ENCODE data around the gene CCNF. TPM values are rescaled to one million over a fixed set of nuclear protein-coding genes. Genes with fewer than 3 reads are reported as not detected.
"Not testable (repeated sequence)": the region's sequence is repeated elsewhere in the genome, so short reads cannot be mapped to it uniquely, and the experiment has no call there.

CCNF gene
- total RNA-seq, 2 experiments from 2014 or later: 0.81 to 1.3 TPM

DNA sequence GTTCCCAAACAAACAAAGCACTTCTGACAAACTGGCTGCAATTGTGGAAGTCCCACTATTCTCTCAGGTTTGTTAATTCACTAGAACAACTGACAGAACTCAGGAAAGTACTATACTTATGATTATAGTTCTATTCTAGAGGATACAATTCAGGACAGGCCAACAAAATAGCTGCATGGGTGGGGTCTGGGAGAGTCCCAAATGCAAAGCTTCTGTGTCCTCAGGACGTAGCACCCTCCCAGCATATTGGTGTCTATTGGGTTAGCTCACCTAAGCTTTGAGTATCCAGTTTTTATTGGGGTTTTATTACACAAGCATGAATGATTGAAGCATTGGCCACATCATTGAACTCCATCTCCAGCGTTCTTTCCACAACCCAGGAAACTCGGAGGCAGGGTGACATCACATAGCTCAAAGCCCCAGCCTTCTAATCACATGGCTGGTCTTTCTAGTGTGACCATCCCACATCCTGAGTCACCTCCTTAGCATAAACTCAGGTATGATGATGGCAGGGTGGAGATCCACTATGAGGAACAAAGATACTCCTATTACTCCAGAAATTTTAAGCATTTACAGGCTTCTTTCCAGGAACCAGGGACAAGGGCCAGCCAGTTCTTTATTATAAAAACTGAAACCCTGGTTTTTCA, 43.9 kb upstream of the CCNF start:
- CTCF ChIA-PET: no interaction called here
- TF ChIP-seq, protein P1, sequence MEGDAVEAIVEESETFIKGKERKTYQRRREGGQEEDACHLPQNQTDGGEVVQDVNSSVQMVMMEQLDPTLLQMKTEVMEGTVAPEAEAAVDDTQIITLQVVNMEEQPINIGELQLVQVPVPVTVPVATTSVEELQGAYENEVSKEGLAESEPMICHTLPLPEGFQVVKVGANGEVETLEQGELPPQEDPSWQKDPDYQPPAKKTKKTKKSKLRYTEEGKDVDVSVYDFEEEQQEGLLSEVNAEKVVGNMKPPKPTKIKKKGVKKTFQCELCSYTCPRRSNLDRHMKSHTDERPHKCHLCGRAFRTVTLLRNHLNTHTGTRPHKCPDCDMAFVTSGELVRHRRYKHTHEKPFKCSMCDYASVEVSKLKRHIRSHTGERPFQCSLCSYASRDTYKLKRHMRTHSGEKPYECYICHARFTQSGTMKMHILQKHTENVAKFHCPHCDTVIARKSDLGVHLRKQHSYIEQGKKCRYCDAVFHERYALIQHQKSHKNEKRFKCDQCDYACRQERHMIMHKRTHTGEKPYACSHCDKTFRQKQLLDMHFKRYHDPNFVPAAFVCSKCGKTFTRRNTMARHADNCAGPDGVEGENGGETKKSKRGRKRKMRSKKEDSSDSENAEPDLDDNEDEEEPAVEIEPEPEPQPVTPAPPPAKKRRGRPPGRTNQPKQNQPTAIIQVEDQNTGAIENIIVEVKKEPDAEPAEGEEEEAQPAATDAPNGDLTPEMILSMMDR (IDR thresholded peaks at IDR 0.05): no peak
- ATAC-seq (ENCODE audit: poor library complexity) (no peak), DNase-seq (no peak)
- Mint-ChIP-seq H3K36me3 (ENCODE audit: low read depth) (no peaks in the 10 kb centered on the region), H3K4me1 (ENCODE audit: low read depth) (no peaks in the 10 kb centered on the region), H3K27ac (no peak overlapping the region), H3K4me3 (no peak overlapping the region), H3K27me3 (peaks cover 16% of the 10 kb centered on the region), H3K9me3 (no peaks in the 10 kb centered on the region)
- no peak overlapping the region for H3K27ac ChIP-seq (ENCODE audit: low read depth in 1 of 2, low read length in 2 of 2)
- no peaks in the 10 kb centered on the region for H3K4me1 ChIP-seq (ENCODE audit: insufficient read depth, low read length)
- POLR2A ChIA-PET: no interaction called here
- intact Hi-C loops (cut with DNase I, micrococcal nuclease): no loop called here
- no peak overlapping the region for H3K4me3 ChIP-seq (ENCODE audit: low read length)
- H3K27me3 ChIP-seq (ENCODE audit: control insufficient read depth in 1 of 2, insufficient read depth in 2 of 2, low read length in 2 of 2): peaks cover 0 to 3% of the 10 kb centered on the region in 2 experiments
- no peaks in the 10 kb centered on the region for H3K36me3 ChIP-seq (ENCODE audit: insufficient read depth, low read length)
- H3K9me3 ChIP-seq (ENCODE audit: control insufficient read depth in 1 of 2, insufficient read depth in 1 of 2, low read length in 2 of 2): peaks cover 0 to 8% of the 10 kb centered on the region in 2 experiments

DNA sequence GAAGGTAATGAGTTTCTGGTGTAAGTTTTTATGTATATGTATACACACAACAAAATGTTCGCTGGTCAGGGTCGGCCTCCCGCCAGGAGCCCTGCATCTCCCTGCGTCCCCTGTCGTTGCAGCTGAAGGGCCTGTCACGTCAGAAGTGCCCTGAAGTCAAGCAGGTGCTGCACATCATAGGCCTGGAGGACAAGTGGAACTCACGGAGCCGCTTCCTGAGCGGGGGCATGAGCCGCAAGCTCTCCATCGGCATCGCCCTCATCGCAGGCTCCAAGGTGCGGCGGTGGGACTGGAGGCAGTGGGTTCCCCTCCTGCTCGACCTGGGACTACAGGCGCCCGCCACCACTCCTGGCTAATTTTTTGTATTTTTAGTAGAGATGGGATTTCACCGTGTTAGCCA, 43.3 kb upstream of the CCNF start:
- H3K4me1 ChIP-seq (ENCODE audit: insufficient read depth, low read length); H3K4me3 Mint-ChIP-seq; DNase-seq; H3K27ac ChIP-seq (ENCODE audit: low read depth in 1 of 2, low read length in 2 of 2); H3K4me3 ChIP-seq (ENCODE audit: low read length); H3K9me3 ChIP-seq (ENCODE audit: control insufficient read depth in 1 of 2, insufficient read depth in 1 of 2, low read length in 2 of 2); H3K36me3 ChIP-seq (ENCODE audit: insufficient read depth, low read length); intact Hi-C loops (cut with DNase I, micrococcal nuclease); ATAC-seq (ENCODE audit: poor library complexity); H3K27me3 ChIP-seq (ENCODE audit: control insufficient read depth in 1 of 2, insufficient read depth in 2 of 2, low read length in 2 of 2); H3K27ac Mint-ChIP-seq; POLR2A ChIA-PET; H3K9me3 Mint-ChIP-seq; H3K36me3 Mint-ChIP-seq (ENCODE audit: low read depth); H3K4me1 Mint-ChIP-seq (ENCODE audit: low read depth); CTCF ChIA-PET: not testable (repeated sequence)
- peaks cover 16% of the 10 kb centered on the region for H3K27me3 Mint-ChIP-seq

DNA sequence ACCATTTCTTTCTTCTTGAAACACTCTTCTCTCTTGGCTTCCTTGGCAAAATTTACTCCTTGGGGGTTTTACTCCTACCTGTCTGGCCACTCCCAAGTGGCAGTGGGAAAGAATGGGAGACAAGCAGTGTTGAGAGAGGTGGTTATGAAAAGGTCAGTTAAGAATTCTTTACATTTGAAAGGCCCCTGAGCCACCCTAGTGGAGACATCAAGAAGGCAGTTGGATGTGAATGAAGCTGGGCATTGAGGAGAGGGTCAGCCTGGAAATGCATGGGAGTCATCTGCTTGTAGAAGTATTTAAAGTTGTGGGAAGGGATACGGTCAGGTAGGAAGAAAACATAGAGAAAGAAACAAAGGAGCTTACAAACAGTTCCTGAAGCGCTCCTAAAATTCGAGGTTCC, 42.3 kb upstream of the CCNF start:
- no peaks in the 10 kb centered on the region for H3K36me3 ChIP-seq (ENCODE audit: insufficient read depth, low read length)
- no peak for ATAC-seq (ENCODE audit: poor library complexity)
- no peak for DNase-seq
- TF ChIP-seq, protein P1 (IDR thresholded peaks at IDR 0.05): no peak
- ChIA-PET POLR2A (no interaction called here), CTCF (no interaction called here)
- intact Hi-C loops (cut with DNase I, micrococcal nuclease): no loop called here
- no peaks in the 10 kb centered on the region for H3K9me3 Mint-ChIP-seq
- peaks cover 16% of the 10 kb centered on the region for H3K27me3 Mint-ChIP-seq
- no peak overlapping the region for H3K27ac Mint-ChIP-seq
- peaks cover 0 to 8% of the 10 kb centered on the region in 2 experiments for H3K9me3 ChIP-seq (ENCODE audit: control insufficient read depth in 1 of 2, insufficient read depth in 1 of 2, low read length in 2 of 2)
- no peak overlapping the region for H3K4me3 ChIP-seq (ENCODE audit: low read length)
- H3K4me1 Mint-ChIP-seq (ENCODE audit: low read depth): no peaks in the 10 kb centered on the region
- no peak overlapping the region for H3K27ac ChIP-seq (ENCODE audit: low read depth in 1 of 2, low read length in 2 of 2)
- H3K4me3 Mint-ChIP-seq: no peak overlapping the region
- no peaks in the 10 kb centered on the region for H3K4me1 ChIP-seq (ENCODE audit: insufficient read depth, low read length)
- H3K36me3 Mint-ChIP-seq (ENCODE audit: low read depth): no peaks in the 10 kb centered on the region
- peaks cover 0 to 3% of the 10 kb centered on the region in 2 experiments for H3K27me3 ChIP-seq (ENCODE audit: control insufficient read depth in 1 of 2, insufficient read depth in 2 of 2, low read length in 2 of 2)

Data from CD4-positive, alpha-beta T cell (primary cell).